H1 (cell line): ENCODE data around the gene HIPK3. TPM values are rescaled to one million over a fixed set of nuclear protein-coding genes. Genes with fewer than 3 reads are reported as not detected.

Source experiments
- MAFK ChIP-seq: IDR thresholded peaks from 2 replicates; pipeline ENCODE4 v1.6.1; 2012; ENCODE audit warnings: low read depth, mild to moderate bottlenecking, improper control_type of control experiment, low read length
- SIN3A ChIP-seq, 2 experiments: IDR thresholded peaks in 1 of 2; conservative IDR thresholded peaks in 1 of 2; 2 replicates each; pipeline ENCODE4 v1.6.1; 2011 to 2012; ENCODE audit warnings: low read length in 2 of 2, improper control_type of control experiment in 1 of 2, low read depth in 1 of 2, mild to moderate bottlenecking in 1 of 2
- TEAD4 ChIP-seq: IDR thresholded peaks from 2 replicates; pipeline ENCODE4 v1.6.1; 2012; ENCODE audit warnings: low read depth, low read length, inconsistent platforms, mixed read lengths
- polyA plus RNA-seq, 7 experiments: library from polyadenylated mRNA; depleted of rRNA in 3 of 7; stranded (reverse) in 5 of 7; unstranded in 2 of 7; fragments of >200 nt in 5 of 7; fragments of 200-250 nt in 2 of 7; gene quantifications; 1 replicate in 5 of 7; 2 replicates in 1 of 7; 4 replicates in 1 of 7; pipeline versions ENCODE4 v1.2.1 to v1.2.3, GENCODE V29; 2011 to 2013; ENCODE audit warnings: missing spikeins in 2 of 7, mixed read lengths in 2 of 7
- total RNA-seq: library from RNA; stranded (reverse); fragmentation: NEBNext Ultra II Directional; extraction: Animal tissue kit (Norgen Biotek cat#: 25700); gene quantifications from 2 replicates; pipeline ENCODE4 v1.2.1, GENCODE V29; 2021
- TF ChIP-seq, protein P1 (sequence below), 3 experiments: IDR thresholded peaks; 1 replicate in 2 of 3; 2 replicates in 1 of 3; pipeline versions ENCODE4 v1.5.1 to v1.6.1; 2011; ENCODE audit warnings: low read length in 3 of 3, mild to moderate bottlenecking in 3 of 3, inconsistent platforms in 2 of 3, low read depth in 1 of 3, moderate library complexity in 1 of 3; ENCODE audit not compliant: insufficient read depth in 1 of 3; ENCODE audit errors: control extremely low read depth in 1 of 3

The HIPK3 gene
- total and polyA plus RNA-seq, 2 of the 8 experiments (the other 6 are each of a cell fraction or from before 2014, with no cell fraction given), result 5.0 to 22.3 TPM

DNA sequence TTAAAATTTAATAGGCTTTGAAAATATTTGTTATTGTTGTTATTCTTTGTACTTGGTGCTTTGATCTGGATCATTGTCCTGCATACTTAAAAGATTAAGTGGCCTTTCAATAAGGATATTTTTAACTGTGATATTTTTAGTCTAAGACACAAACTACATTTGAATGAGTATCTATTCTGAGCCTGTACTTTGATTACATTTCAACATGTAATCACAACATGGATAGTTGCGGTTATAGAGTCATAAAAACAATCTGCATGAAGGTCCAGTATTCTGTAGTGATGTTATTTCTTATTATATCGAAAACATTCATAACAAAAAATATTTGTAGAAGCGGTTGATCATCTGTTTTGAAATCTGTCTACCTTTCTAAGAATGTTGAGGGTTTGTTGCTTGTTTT is 58.6 kb downstream of the HIPK3 start (continued):
- TF ChIP-seq, protein P1, sequence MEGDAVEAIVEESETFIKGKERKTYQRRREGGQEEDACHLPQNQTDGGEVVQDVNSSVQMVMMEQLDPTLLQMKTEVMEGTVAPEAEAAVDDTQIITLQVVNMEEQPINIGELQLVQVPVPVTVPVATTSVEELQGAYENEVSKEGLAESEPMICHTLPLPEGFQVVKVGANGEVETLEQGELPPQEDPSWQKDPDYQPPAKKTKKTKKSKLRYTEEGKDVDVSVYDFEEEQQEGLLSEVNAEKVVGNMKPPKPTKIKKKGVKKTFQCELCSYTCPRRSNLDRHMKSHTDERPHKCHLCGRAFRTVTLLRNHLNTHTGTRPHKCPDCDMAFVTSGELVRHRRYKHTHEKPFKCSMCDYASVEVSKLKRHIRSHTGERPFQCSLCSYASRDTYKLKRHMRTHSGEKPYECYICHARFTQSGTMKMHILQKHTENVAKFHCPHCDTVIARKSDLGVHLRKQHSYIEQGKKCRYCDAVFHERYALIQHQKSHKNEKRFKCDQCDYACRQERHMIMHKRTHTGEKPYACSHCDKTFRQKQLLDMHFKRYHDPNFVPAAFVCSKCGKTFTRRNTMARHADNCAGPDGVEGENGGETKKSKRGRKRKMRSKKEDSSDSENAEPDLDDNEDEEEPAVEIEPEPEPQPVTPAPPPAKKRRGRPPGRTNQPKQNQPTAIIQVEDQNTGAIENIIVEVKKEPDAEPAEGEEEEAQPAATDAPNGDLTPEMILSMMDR (IDR thresholded peaks at IDR 0.05; ENCODE audit: control extremely low read depth in 1 of 3, insufficient read depth in 1 of 3, low read depth in 1 of 3, low read length in 3 of 3), result no peak
- no peak for TF ChIP-seq MAFK
- no peak for TF ChIP-seq TEAD4
- TF ChIP-seq SIN3A (conservative IDR thresholded peaks at IDR 0.05 in 1 of 2, IDR thresholded peaks at IDR 0.05 in 1 of 2; ENCODE audit: low read depth in 1 of 2, low read length in 2 of 2), result no peak
